GM19035 (cell line): Measurements from ENCODE around the gene SPIC.

Experiments
- ATAC-seq: cut with Tn5 transposase; IDR thresholded peaks from one replicate; pipeline ENCODE4 v1.9.1; 2021; ENCODE audit not compliant: unreplicated experiment

SPIC gene

GRCh38 chr12:101527682-101528081 lies 52.5 kb downstream of the SPIC start:
- no peak for ATAC-seq

- ATAC-seq, result no peak
Observed at GRCh38 chr12:101536069-101536674, 61.0 kb downstream of the SPIC start.
